Stimulated activated CD4-positive, alpha-beta T cell treated with anti-CD3 and anti-CD28 coated beads, TNF-alpha, amount 100 ng/mL, for 4 hours (primary cell): Measurements from ENCODE around the gene ANXA8.
"Not testable (repeated sequence)": the region's sequence is repeated elsewhere in the genome, so short reads cannot be mapped to it uniquely, and the experiment has no call there.

Experiments
- DNase-seq, 3 experiments: peaks; one replicate each; pipeline ENCODE4 v3.0.0-alpha.2; 2020; ENCODE audit warnings: low read depth in 3 of 3

The ANXA8 gene

GRCh38 chr10:47465216-47465917, 18.5 kb downstream of the ANXA8 start:
- DNase-seq, result not testable (repeated sequence)

GRCh38 chr10:47462577-47463358, 21.1 kb downstream of the ANXA8 start:
- DNase-seq, result not testable (repeated sequence)

- not testable (repeated sequence) for DNase-seq
Observed at GRCh38 chr10:47461261-47461687, 22.6 kb downstream of the ANXA8 start.

- no peak for DNase-seq
Observed at GRCh38 chr10:47458466-47459154, 25.3 kb downstream of the ANXA8 start.

GRCh38 chr10:47457826-47458225, 26.1 kb downstream of the ANXA8 start:
- no peak for DNase-seq

GRCh38 chr10:47457528-47457820, 26.4 kb downstream of the ANXA8 start:
- DNase-seq, result no peak

- no peak for DNase-seq
Observed at GRCh38 chr10:47456794-47457527, 27.0 kb downstream of the ANXA8 start.

GRCh38 chr10:47456079-47456785, 27.7 kb downstream of the ANXA8 start:
- DNase-seq, result no peak

- not testable (repeated sequence) for DNase-seq
Observed at GRCh38 chr10:47455350-47456078, 28.4 kb downstream of the ANXA8 start.

GRCh38 chr10:47454780-47455058, 29.2 kb downstream of the ANXA8 start:
- DNase-seq, result no peak

- DNase-seq, result no peak
Observed at GRCh38 chr10:47454008-47454779, 29.7 kb downstream of the ANXA8 start.

GRCh38 chr10:47453141-47454007, 30.5 kb downstream of the ANXA8 start:
- DNase-seq, result no peak

GRCh38 chr10:47452495-47453140, 31.3 kb downstream of the ANXA8 start:
- DNase-seq, result no peak

- no peak for DNase-seq
Observed at GRCh38 chr10:47451998-47452494, 31.9 kb downstream of the ANXA8 start.

GRCh38 chr10:47451273-47451997, 32.5 kb downstream of the ANXA8 start:
- DNase-seq, result no peak

- DNase-seq, result no peak
Observed at GRCh38 chr10:47450442-47450841, 33.5 kb downstream of the ANXA8 start.

GRCh38 chr10:47449979-47450378, 33.9 kb downstream of the ANXA8 start:
- no peak for DNase-seq
